GM21360 (cell line): ENCODE results near the gene CSRP3.
A peak's percentile ranks its signal among the peaks of the same experiment; 100 is the strongest.

Experiments
- ATAC-seq: cut with Tn5 transposase; IDR thresholded peaks from one replicate; pipeline ENCODE4 v1.9.1; 2021; ENCODE audit warnings: mild to moderate bottlenecking, moderate library complexity; ENCODE audit not compliant: unreplicated experiment

The CSRP3 gene

GRCh38 chr11:19201737-19202605, at the start of gene CSRP3:
Gene CSRP3 (minus strand): TSS chr11:19201983. CDS start chr11:19192448, 9,535 bp downstream.
- ATAC-seq: no peak

GRCh38 chr11:19251577-19251976, 49.8 kb upstream of the CSRP3 start:
- ATAC-seq: no peak

- no peak for ATAC-seq
These were observed 45.0 kb upstream of the CSRP3 start for GRCh38 chr11:19246816-19247215.

GRCh38 chr11:19245351-19245750, 43.6 kb upstream of the CSRP3 start:
- ATAC-seq: no peak

- ATAC-seq: no peak
These were observed 42.8 kb upstream of the CSRP3 start for GRCh38 chr11:19244621-19245020.

- no peak for ATAC-seq
These were observed 42.3 kb upstream of the CSRP3 start for GRCh38 chr11:19244084-19244483.

GRCh38 chr11:19243613-19244012, 41.8 kb upstream of the CSRP3 start:
- ATAC-seq: no peak

- ATAC-seq: no peak
These were observed 41.4 kb upstream of the CSRP3 start for GRCh38 chr11:19243143-19243542.

- ATAC-seq: no peak
These were observed 40.6 kb upstream of the CSRP3 start for GRCh38 chr11:19242179-19242932.

- peak; percentile 36 for ATAC-seq
These were observed 39.7 kb upstream of the CSRP3 start for GRCh38 chr11:19241260-19242178.

GRCh38 chr11:19240420-19241259, 38.9 kb upstream of the CSRP3 start, which contains the start of gene E2F8:
Gene E2F8 (minus strand): TSS chr11:19240945. CDS start chr11:19240121, 824 bp downstream.
- ATAC-seq: peak; percentile 87

GRCh38 chr11:19239039-19239438, 37.3 kb upstream of the CSRP3 start:
- ATAC-seq: no peak

- no peak for ATAC-seq
These were observed 36.0 kb upstream of the CSRP3 start for GRCh38 chr11:19237813-19238212.

GRCh38 chr11:19237381-19237780, 35.6 kb upstream of the CSRP3 start:
- no peak for ATAC-seq

GRCh38 chr11:19234231-19234817, 32.5 kb upstream of the CSRP3 start:
- no peak for ATAC-seq

- no peak for ATAC-seq
These were observed 31.2 kb upstream of the CSRP3 start for GRCh38 chr11:19232910-19233503.

- no peak for ATAC-seq
These were observed 27.9 kb upstream of the CSRP3 start for GRCh38 chr11:19229671-19230070.

- no peak for ATAC-seq
These were observed 27.2 kb upstream of the CSRP3 start for GRCh38 chr11:19228968-19229367.
